HEK293 (cell line): ENCODE results near the gene INSL3.
A peak's percentile ranks its signal among the peaks of the same experiment; 100 is the strongest.

Experiments
- CTCF ChIA-PET: fragments of 350-600 bp; formaldehyde crosslinking; extraction: SDS; loops from one replicate; lab custom pipeline; 2021; ENCODE audit warnings: antibody characterized with exemption; lab: Yijun Ruan, JAX
- POLR2A ChIA-PET: fragments of 300-600 bp; formaldehyde crosslinking; extraction: SDS; loops from one replicate; lab custom pipeline; 2020; ENCODE audit warnings: antibody characterized with exemption, inconsistent platforms; lab: Yijun Ruan, JAX
- H3K27ac ChIP-seq: fragments of 200-500 bp; sonication (Bioruptor generic); 2 replicates; pipeline ENCODE4 v1.5.1; 2014; ENCODE audit warnings: low read depth, low read length, control low read depth, inconsistent platforms; ENCODE audit errors: extremely low read depth
- H3K36me3 ChIP-seq, 2 experiments: fragments of 200-500 bp in 1 of 2; sonication (Bioruptor generic) in 1 of 2; 1 replicate in 1 of 2; 2 replicates in 1 of 2; pipeline ENCODE4 v1.5.1; 2014 to 2017; ENCODE audit warnings: inconsistent platforms in 2 of 2, low read length in 2 of 2; ENCODE audit not compliant: control insufficient read depth in 2 of 2, insufficient read depth in 1 of 2
- H3K4me1 ChIP-seq: fragments of 200-500 bp; sonication (Bioruptor generic); 2 replicates; pipeline ENCODE4 v1.5.1; 2014; ENCODE audit warnings: mild to moderate bottlenecking, low read length, inconsistent platforms; ENCODE audit not compliant: control insufficient read depth, insufficient read depth
- H3K4me3 ChIP-seq: 2 replicates; pipeline ENCODE4 v1.5.1; 2011; ENCODE audit warnings: low read depth, mild to moderate bottlenecking, control low read depth, low read length, moderate library complexity
- H3K9me3 ChIP-seq: fragments of 200-500 bp; sonication (Bioruptor generic); 2 replicates; pipeline ENCODE4 v1.5.1; 2014; ENCODE audit warnings: low read depth, low read length, inconsistent platforms; ENCODE audit not compliant: control insufficient read depth, insufficient read depth
- GLI4 ChIP-seq: fragments of 450-650 bp; formaldehyde crosslinking; IDR thresholded peaks from 2 replicates; pipeline ENCODE4 v1.5.1; 2016; ENCODE audit warnings: missing biosample characterization, missing genetic modification characterization
- GLIS1 ChIP-seq: fragments of 450-650 bp; formaldehyde crosslinking; IDR thresholded peaks from 2 replicates; pipeline ENCODE4 v1.5.1; 2016; ENCODE audit warnings: missing biosample characterization, missing genetic modification characterization
- GLIS2 ChIP-seq: fragments of 450-650 bp; formaldehyde crosslinking; IDR thresholded peaks from 2 replicates; pipeline ENCODE4 v1.5.1; 2016; ENCODE audit warnings: missing biosample characterization, missing genetic modification characterization
- HOXA7 ChIP-seq: sonication (generic); formaldehyde crosslinking; IDR thresholded peaks from 2 replicates; pipeline ENCODE4 v1.8.1; 2022; ENCODE audit warnings: missing genetic modification reagents, borderline replicate concordance
- KLF8 ChIP-seq: fragments of 450-650 bp; formaldehyde crosslinking; IDR thresholded peaks from 2 replicates; pipeline ENCODE4 v1.5.1; 2016; ENCODE audit warnings: missing biosample characterization, missing genetic modification characterization
- SP3 ChIP-seq: fragments of 450-650 bp; formaldehyde crosslinking; IDR thresholded peaks from 2 replicates; pipeline ENCODE4 v1.5.1; 2016; ENCODE audit warnings: missing biosample characterization, missing genetic modification characterization
- ZBTB1 ChIP-seq: fragments of 450-650 bp; formaldehyde crosslinking; IDR thresholded peaks from 2 replicates; pipeline ENCODE4 v1.5.1; 2016; ENCODE audit warnings: missing biosample characterization, missing genetic modification characterization
- ZEB2 ChIP-seq: fragments of 450-650 bp; formaldehyde crosslinking; IDR thresholded peaks from 2 replicates; pipeline ENCODE4 v1.5.1; 2016; ENCODE audit warnings: missing biosample characterization, missing genetic modification characterization
- ZNF23 ChIP-seq: fragments of 450-650 bp; formaldehyde crosslinking; IDR thresholded peaks from 2 replicates; pipeline ENCODE4 v1.5.1; 2016; ENCODE audit warnings: missing biosample characterization, missing genetic modification characterization, borderline replicate concordance
- ZNF274 ChIP-seq, 2 experiments: fragments of 200-500 bp in 1 of 2; fragments of 450-650 bp in 1 of 2; sonication (Bioruptor generic) in 1 of 2; formaldehyde crosslinking in 1 of 2; IDR thresholded peaks; 2 replicates each; pipeline versions ENCODE4 v1.5.1 to v1.6.1; 2014 to 2016; ENCODE audit warnings: borderline replicate concordance in 1 of 2, inconsistent platforms in 1 of 2, low read length in 1 of 2, missing biosample characterization in 1 of 2, missing genetic modification characterization in 1 of 2
- ZNF433 ChIP-seq: fragments of 450-650 bp; formaldehyde crosslinking; IDR thresholded peaks from 2 replicates; pipeline ENCODE4 v1.5.1; 2016; ENCODE audit warnings: missing biosample characterization, missing genetic modification characterization, low read depth
- ZNF560 ChIP-seq: fragments of 450-650 bp; formaldehyde crosslinking; IDR thresholded peaks from 2 replicates; pipeline ENCODE4 v1.5.1; 2017; ENCODE audit warnings: missing biosample characterization, missing genetic modification characterization, borderline replicate concordance
- ZNF624 ChIP-seq: fragments of 450-650 bp; formaldehyde crosslinking; IDR thresholded peaks from 2 replicates; pipeline ENCODE4 v1.5.1; 2017; ENCODE audit warnings: missing biosample characterization, missing genetic modification characterization
- ZNF654 ChIP-seq: fragments of 450-650 bp; formaldehyde crosslinking; IDR thresholded peaks from 2 replicates; pipeline ENCODE4 v1.5.1; 2016; ENCODE audit warnings: low read depth, missing biosample characterization, missing genetic modification characterization
- ZNF660 ChIP-seq: fragments of 450-650 bp; IDR thresholded peaks from 2 replicates; pipeline ENCODE4 v1.5.1; 2018; ENCODE audit warnings: missing biosample characterization, mild to moderate bottlenecking, missing genetic modification characterization
- ZNF670 ChIP-seq: fragments of 450-650 bp; formaldehyde crosslinking; IDR thresholded peaks from 2 replicates; pipeline ENCODE4 v1.5.1; 2016; ENCODE audit warnings: missing biosample characterization, missing genetic modification characterization, low read depth
- ZNF701 ChIP-seq: fragments of 450-650 bp; formaldehyde crosslinking; IDR thresholded peaks from 2 replicates; pipeline ENCODE4 v1.5.1; 2016; ENCODE audit warnings: missing biosample characterization, missing genetic modification characterization
- ZNF747 ChIP-seq: fragments of 450-650 bp; formaldehyde crosslinking; IDR thresholded peaks from 2 replicates; pipeline ENCODE4 v1.5.1; 2016; ENCODE audit warnings: missing biosample characterization, missing genetic modification characterization
- TF ChIP-seq, protein P1 (sequence below): fragments of 450-650 bp; formaldehyde crosslinking; IDR thresholded peaks from 2 replicates; pipeline ENCODE4 v1.5.1; 2017; ENCODE audit warnings: missing biosample characterization, missing genetic modification characterization
- TF ChIP-seq, protein P2 (sequence below): fragments of 450-650 bp; formaldehyde crosslinking; IDR thresholded peaks from 2 replicates; pipeline ENCODE4 v1.5.1; 2016; ENCODE audit warnings: missing biosample characterization, missing genetic modification characterization
- TF ChIP-seq, protein P3 (sequence below): fragments of 450-650 bp; formaldehyde crosslinking; IDR thresholded peaks from 2 replicates; pipeline ENCODE4 v1.5.1; 2016; ENCODE audit warnings: missing biosample characterization, missing genetic modification characterization, borderline replicate concordance
- TF ChIP-seq, protein P4 (sequence below): fragments of 450-650 bp; formaldehyde crosslinking; IDR thresholded peaks from 2 replicates; pipeline ENCODE4 v1.5.1; 2016; ENCODE audit warnings: missing biosample characterization, missing genetic modification characterization

Gene INSL3

DNA sequence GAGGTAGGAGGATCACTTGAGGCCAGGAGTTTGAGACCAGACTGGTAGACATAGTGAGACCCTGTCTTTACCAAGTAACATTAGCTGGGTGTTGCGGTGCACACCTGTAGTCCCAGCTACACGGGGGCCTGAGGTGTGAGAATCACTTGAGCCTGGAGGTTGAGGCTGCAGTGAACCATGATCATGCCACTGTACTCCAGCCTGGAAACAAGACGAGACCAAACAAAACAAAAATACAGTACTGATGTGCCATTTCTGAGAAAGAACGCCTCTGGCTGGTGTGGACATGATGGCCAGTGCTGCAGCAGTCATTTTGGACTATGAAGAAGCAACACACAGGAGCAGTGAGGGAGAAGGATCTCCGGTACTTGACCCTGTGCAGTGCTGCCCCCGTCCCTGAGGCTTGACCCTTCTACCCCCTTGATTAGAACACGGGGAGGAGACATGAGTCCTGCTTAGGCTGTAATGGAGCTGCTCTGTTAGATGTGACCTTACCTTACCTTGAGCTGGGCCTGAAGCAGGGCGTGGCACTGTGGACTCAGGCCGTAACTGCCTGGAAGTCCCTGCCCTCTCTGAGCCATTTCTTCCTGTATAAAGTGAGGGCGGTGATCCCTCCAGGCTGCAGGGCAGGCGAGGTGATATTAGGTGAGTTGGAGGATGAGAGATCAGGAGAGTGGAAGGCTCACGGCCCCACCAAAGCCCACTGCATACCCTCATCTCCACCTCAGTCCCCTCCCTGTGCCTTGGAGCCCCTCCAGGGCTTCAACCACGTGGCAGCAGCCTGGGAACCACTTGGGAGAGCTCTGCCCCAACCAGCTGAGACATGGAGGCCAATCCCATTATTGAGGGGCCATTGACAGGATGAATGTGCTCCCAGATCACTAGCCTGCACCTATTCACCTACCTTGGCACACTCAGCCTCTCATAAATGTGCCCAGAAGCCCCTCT, 44.3 kb upstream of the INSL3 start:
- POLR2A ChIA-PET, result interaction anchor here (0.7 to 2.9 kb wide), 4 partner anchors 35 to 159 kb away, joined by 3 to 17 read pairs (median 4); partner anchors contain the start of gene CCDC124
- Histone ChIP-seq H3K27ac (no peak overlapping the region), H3K4me3 (no peak overlapping the region), H3K36me3 (peaks cover 0 to 55% of the 10 kb centered on the region in 2 experiments; a peak in 2 of 3 replicates), H3K4me1 (no peaks in the 10 kb centered on the region), H3K9me3 (no peaks in the 10 kb centered on the region)
- CTCF ChIA-PET, result interaction anchor here (1.5 kb wide), 1 partner anchor 10 kb away, joined by 9 read pairs; no protein-coding TSS in a partner anchor
- no peak for TF ChIP-seq HOXA7
- no peak for TF ChIP-seq ZNF433 (tag by site-specific recombination)
- TF ChIP-seq, protein P1, sequence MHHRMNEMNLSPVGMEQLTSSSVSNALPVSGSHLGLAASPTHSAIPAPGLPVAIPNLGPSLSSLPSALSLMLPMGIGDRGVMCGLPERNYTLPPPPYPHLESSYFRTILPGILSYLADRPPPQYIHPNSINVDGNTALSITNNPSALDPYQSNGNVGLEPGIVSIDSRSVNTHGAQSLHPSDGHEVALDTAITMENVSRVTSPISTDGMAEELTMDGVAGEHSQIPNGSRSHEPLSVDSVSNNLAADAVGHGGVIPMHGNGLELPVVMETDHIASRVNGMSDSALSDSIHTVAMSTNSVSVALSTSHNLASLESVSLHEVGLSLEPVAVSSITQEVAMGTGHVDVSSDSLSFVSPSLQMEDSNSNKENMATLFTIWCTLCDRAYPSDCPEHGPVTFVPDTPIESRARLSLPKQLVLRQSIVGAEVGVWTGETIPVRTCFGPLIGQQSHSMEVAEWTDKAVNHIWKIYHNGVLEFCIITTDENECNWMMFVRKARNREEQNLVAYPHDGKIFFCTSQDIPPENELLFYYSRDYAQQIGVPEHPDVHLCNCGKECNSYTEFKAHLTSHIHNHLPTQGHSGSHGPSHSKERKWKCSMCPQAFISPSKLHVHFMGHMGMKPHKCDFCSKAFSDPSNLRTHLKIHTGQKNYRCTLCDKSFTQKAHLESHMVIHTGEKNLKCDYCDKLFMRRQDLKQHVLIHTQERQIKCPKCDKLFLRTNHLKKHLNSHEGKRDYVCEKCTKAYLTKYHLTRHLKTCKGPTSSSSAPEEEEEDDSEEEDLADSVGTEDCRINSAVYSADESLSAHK, result no peak
- TF ChIP-seq ZNF654, result no peak
- no peak for TF ChIP-seq ZNF670 (tag by site-specific recombination)
- TF ChIP-seq ZNF274 (IDR thresholded peaks at IDR 0.05; ENCODE audit: low read length), result no peak
- TF ChIP-seq ZNF274 (tag by site-specific recombination; IDR thresholded peaks at IDR 0.05; ENCODE audit: borderline replicate concordance), result no peak
- TF ChIP-seq ZNF560 (tag by site-specific recombination), result no peak
- TF ChIP-seq, protein P2, sequence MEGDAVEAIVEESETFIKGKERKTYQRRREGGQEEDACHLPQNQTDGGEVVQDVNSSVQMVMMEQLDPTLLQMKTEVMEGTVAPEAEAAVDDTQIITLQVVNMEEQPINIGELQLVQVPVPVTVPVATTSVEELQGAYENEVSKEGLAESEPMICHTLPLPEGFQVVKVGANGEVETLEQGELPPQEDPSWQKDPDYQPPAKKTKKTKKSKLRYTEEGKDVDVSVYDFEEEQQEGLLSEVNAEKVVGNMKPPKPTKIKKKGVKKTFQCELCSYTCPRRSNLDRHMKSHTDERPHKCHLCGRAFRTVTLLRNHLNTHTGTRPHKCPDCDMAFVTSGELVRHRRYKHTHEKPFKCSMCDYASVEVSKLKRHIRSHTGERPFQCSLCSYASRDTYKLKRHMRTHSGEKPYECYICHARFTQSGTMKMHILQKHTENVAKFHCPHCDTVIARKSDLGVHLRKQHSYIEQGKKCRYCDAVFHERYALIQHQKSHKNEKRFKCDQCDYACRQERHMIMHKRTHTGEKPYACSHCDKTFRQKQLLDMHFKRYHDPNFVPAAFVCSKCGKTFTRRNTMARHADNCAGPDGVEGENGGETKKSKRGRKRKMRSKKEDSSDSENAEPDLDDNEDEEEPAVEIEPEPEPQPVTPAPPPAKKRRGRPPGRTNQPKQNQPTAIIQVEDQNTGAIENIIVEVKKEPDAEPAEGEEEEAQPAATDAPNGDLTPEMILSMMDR (tag by site-specific recombination), result no peak
- TF ChIP-seq ZNF624, result no peak
- peak; percentile 61 for TF ChIP-seq ZEB2 (tag by site-specific recombination)
- TF ChIP-seq ZBTB1 (tag by site-specific recombination), result no peak
- peak; percentile 48 for TF ChIP-seq GLIS1 (tag by site-specific recombination)
- no peak for TF ChIP-seq KLF8 (tag by site-specific recombination)
- TF ChIP-seq ZNF23 (tag by site-specific recombination), result no peak
- 0 out of 2 replicates have a peak, but pooled peaks have one; percentile 47 for TF ChIP-seq ZNF660
- TF ChIP-seq GLI4 (tag by site-specific recombination), result no peak
- no peak for TF ChIP-seq GLIS2 (tag by site-specific recombination)
- TF ChIP-seq ZNF747 (tag by site-specific recombination), result no peak
- TF ChIP-seq, protein P3, sequence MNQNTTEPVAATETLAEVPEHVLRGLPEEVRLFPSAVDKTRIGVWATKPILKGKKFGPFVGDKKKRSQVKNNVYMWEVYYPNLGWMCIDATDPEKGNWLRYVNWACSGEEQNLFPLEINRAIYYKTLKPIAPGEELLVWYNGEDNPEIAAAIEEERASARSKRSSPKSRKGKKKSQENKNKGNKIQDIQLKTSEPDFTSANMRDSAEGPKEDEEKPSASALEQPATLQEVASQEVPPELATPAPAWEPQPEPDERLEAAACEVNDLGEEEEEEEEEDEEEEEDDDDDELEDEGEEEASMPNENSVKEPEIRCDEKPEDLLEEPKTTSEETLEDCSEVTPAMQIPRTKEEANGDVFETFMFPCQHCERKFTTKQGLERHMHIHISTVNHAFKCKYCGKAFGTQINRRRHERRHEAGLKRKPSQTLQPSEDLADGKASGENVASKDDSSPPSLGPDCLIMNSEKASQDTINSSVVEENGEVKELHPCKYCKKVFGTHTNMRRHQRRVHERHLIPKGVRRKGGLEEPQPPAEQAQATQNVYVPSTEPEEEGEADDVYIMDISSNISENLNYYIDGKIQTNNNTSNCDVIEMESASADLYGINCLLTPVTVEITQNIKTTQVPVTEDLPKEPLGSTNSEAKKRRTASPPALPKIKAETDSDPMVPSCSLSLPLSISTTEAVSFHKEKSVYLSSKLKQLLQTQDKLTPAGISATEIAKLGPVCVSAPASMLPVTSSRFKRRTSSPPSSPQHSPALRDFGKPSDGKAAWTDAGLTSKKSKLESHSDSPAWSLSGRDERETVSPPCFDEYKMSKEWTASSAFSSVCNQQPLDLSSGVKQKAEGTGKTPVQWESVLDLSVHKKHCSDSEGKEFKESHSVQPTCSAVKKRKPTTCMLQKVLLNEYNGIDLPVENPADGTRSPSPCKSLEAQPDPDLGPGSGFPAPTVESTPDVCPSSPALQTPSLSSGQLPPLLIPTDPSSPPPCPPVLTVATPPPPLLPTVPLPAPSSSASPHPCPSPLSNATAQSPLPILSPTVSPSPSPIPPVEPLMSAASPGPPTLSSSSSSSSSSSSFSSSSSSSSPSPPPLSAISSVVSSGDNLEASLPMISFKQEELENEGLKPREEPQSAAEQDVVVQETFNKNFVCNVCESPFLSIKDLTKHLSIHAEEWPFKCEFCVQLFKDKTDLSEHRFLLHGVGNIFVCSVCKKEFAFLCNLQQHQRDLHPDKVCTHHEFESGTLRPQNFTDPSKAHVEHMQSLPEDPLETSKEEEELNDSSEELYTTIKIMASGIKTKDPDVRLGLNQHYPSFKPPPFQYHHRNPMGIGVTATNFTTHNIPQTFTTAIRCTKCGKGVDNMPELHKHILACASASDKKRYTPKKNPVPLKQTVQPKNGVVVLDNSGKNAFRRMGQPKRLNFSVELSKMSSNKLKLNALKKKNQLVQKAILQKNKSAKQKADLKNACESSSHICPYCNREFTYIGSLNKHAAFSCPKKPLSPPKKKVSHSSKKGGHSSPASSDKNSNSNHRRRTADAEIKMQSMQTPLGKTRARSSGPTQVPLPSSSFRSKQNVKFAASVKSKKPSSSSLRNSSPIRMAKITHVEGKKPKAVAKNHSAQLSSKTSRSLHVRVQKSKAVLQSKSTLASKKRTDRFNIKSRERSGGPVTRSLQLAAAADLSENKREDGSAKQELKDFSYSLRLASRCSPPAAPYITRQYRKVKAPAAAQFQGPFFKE (tag by site-specific recombination), result no peak
- TF ChIP-seq, protein P4, sequence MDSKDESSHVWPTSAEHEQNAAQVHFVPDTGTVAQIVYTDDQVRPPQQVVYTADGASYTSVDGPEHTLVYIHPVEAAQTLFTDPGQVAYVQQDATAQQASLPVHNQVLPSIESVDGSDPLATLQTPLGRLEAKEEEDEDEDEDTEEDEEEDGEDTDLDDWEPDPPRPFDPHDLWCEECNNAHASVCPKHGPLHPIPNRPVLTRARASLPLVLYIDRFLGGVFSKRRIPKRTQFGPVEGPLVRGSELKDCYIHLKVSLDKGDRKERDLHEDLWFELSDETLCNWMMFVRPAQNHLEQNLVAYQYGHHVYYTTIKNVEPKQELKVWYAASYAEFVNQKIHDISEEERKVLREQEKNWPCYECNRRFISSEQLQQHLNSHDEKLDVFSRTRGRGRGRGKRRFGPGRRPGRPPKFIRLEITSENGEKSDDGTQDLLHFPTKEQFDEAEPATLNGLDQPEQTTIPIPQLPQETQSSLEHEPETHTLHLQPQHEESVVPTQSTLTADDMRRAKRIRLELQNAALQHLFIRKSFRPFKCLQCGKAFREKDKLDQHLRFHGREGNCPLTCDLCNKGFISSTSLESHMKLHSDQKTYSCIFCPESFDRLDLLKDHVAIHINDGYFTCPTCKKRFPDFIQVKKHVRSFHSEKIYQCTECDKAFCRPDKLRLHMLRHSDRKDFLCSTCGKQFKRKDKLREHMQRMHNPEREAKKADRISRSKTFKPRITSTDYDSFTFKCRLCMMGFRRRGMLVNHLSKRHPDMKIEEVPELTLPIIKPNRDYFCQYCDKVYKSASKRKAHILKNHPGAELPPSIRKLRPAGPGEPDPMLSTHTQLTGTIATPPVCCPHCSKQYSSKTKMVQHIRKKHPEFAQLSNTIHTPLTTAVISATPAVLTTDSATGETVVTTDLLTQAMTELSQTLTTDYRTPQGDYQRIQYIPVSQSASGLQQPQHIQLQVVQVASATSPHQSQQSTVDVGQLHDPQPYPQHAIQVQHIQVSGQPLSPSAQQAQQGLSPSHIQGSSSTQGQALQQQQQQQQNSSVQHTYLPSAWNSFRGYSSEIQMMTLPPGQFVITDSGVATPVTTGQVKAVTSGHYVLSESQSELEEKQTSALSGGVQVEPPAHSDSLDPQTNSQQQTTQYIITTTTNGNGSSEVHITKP (tag by site-specific recombination), result peak; percentile 31; the same call in 1 of the 2 replicates
- TF ChIP-seq SP3 (tag by site-specific recombination), result 0 out of 2 replicates have a peak, but pooled peaks have one; percentile 18
- no peak for TF ChIP-seq ZNF701 (tag by site-specific recombination)
